Neuron (in vitro differentiated cells): ENCODE results near the gene ZNF821.
"Not testable (repeated sequence)": the region's sequence is repeated elsewhere in the genome, so short reads cannot be mapped to it uniquely, and the experiment has no call there.

Experiments
- H2AFZ ChIP-seq: one replicate; pipeline ENCODE4 v1.6.1; 2013; ENCODE audit warnings: low read depth, mild to moderate bottlenecking, inconsistent platforms, low read length, moderate library complexity
- H3K27me3 ChIP-seq: one replicate; pipeline ENCODE4 v1.6.1; 2013; ENCODE audit warnings: low read length; ENCODE audit not compliant: insufficient read depth
- H3K36me3 ChIP-seq: one replicate; pipeline ENCODE4 v1.6.1; 2013; ENCODE audit warnings: low read length; ENCODE audit not compliant: insufficient read depth
- H3K4me1 ChIP-seq: one replicate; pipeline ENCODE4 v1.6.1; 2013; ENCODE audit warnings: low read length; ENCODE audit not compliant: insufficient read depth
- H3K4me3 ChIP-seq: 2 replicates; pipeline ENCODE4 v1.5.1; 2013; ENCODE audit warnings: mild to moderate bottlenecking, low read length, moderate library complexity
- H3K9me3 ChIP-seq: one replicate; pipeline ENCODE4 v1.6.1; 2013; ENCODE audit warnings: low read length

Gene ZNF821

DNA sequence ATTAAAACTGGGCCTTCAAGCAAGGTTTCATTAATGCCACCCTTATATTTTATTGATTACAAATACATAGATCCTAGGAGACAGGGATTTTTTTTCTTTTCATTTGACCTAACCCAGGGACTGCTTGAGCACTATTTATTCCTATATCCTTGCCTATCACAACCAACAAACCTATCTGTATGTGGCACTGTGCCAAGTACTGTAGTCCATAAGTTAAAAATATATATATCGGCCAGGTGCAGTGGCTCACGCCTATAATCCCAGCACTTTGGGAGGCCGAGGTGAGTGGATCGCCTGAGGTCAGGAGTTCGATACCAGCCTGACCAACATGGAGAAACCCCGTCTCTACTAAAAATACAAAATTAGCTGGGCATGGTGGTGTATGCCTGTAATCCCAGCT is 16.8 kb downstream of the ZNF821 start:
- not testable (repeated sequence) for H3K9me3 ChIP-seq, H3K4me1 ChIP-seq, H3K4me3 ChIP-seq, H2AFZ ChIP-seq, H3K27me3 ChIP-seq
- peaks cover 77% of the 10 kb centered on the region for H3K36me3 ChIP-seq

GRCh38 chr16:71865173-71865863 is 18.7 kb downstream of the ZNF821 start:
- Histone ChIP-seq H3K4me1 (no peaks in the 10 kb centered on the region), H3K27me3 (no peaks in the 10 kb centered on the region), H2AFZ (no peak overlapping the region), H3K36me3 (peaks cover 79% of the 10 kb centered on the region), H3K4me3 (no peak overlapping the region), H3K9me3 (no peaks in the 10 kb centered on the region)

- peaks cover 79% of the 10 kb centered on the region for H3K36me3 ChIP-seq
- H3K4me3 ChIP-seq: no peak overlapping the region
- no peaks in the 10 kb centered on the region for H3K4me1 ChIP-seq
- no peak overlapping the region for H2AFZ ChIP-seq
- no peaks in the 10 kb centered on the region for H3K9me3 ChIP-seq
- no peaks in the 10 kb centered on the region for H3K27me3 ChIP-seq
Measured at GRCh38 chr16:71863995-71864394, 20.0 kb downstream of the ZNF821 start.

GRCh38 chr16:71859762-71860521 is 24.0 kb downstream of the ZNF821 start:
- Histone ChIP-seq H3K4me3 (no peak overlapping the region), H3K27me3 (no peaks in the 10 kb centered on the region), H3K36me3 (peaks cover 70% of the 10 kb centered on the region), H2AFZ (no peak overlapping the region), H3K4me1 (no peaks in the 10 kb centered on the region), H3K9me3 (no peaks in the 10 kb centered on the region)

DNA sequence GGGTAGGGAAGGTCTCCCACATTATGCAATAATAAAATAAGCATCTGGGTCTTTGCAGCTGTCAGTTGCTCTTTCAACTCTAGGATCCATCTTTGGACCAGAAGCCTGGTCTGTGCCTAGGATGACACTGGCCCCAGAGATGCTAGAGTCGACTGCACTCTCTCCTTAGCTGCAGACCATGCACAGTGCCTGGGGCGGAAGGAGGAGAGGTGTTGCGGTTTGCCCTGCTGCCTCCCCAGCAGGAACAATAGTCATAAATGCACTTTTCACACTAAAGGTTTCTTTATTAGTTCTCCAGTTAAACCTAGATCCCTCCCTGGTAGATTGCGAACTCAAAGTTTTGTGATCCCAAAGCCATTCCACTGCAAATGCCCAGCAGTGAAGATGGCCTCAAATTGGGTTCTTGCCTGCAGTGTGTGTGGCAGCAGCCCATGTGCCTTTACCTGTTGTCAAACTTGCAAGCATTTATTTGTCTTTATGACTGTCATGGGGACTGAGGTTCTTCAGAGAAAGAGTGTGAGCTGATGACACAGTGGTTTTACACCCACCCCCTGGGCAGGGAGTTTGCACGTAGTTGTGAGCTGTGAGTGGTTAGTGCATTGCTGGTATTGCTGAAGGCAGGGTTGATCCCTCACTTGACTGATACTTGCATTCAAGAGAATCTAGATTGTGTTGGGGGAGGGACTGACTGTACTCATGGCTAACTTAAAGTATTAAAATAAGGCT is 27.9 kb downstream of the ZNF821 start:
- Histone ChIP-seq H2AFZ (no peak overlapping the region), H3K27me3 (no peaks in the 10 kb centered on the region), H3K36me3 (peaks cover 71% of the 10 kb centered on the region), H3K9me3 (no peaks in the 10 kb centered on the region), H3K4me1 (no peaks in the 10 kb centered on the region), H3K4me3 (no peak overlapping the region)

GRCh38 chr16:71854369-71854948 is 29.5 kb downstream of the ZNF821 start:
- no peaks in the 10 kb centered on the region for H3K4me1 ChIP-seq
- H2AFZ ChIP-seq: no peak overlapping the region
- no peak overlapping the region for H3K4me3 ChIP-seq
- no peaks in the 10 kb centered on the region for H3K9me3 ChIP-seq
- peaks cover 75% of the 10 kb centered on the region for H3K36me3 ChIP-seq
- no peaks in the 10 kb centered on the region for H3K27me3 ChIP-seq

DNA sequence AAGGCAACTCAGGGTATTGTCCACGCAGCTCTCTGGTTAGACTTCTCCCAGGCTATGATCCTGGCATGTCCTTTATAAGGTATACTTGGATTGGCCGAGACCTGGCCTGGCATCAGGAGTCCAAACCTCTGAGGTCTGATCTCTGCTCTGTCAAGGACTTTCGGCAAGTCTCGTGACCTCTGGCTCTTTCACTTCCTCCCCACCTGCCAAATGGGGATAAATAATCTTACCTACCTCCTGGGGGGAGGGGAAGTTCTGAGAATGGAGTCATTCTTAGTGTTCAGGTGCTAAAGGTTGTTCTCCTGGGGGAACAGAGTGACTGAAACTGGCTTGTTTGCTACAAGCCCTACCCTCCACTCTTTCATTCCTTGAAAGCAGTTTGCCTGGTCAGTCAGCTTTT is 30.6 kb downstream of the ZNF821 start:
- Histone ChIP-seq H3K36me3 (peaks cover 77% of the 10 kb centered on the region), H3K4me1 (no peaks in the 10 kb centered on the region), H3K9me3 (no peaks in the 10 kb centered on the region), H3K4me3 (no peak overlapping the region), H3K27me3 (no peaks in the 10 kb centered on the region), H2AFZ (no peak overlapping the region)

DNA sequence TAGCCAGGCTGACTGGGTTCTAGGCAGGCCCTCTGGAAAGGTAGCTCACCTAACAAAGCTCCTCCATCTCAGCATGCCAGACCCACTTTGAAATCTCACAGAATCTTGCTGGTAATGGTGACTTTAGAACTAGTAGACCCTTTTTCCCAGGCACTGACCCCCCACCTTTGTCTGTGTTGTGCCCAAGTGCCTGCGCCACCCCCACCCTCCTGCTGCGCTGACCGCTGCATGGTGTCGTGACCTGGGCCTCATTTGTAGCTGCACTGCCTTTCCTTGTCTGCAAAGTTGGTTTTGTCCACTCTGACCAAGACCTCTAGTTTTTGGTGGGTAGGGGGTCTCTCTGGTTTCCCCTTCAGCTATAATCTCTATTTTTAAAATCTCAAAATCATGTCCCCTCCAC is 31.4 kb downstream of the ZNF821 start:
- Histone ChIP-seq H3K4me3 (no peak overlapping the region), H2AFZ (no peak overlapping the region), H3K4me1 (peaks cover 3% of the 10 kb centered on the region), H3K36me3 (peaks cover 81% of the 10 kb centered on the region), H3K27me3 (no peaks in the 10 kb centered on the region), H3K9me3 (no peaks in the 10 kb centered on the region)

GRCh38 chr16:71852158-71852557 is 31.8 kb downstream of the ZNF821 start:
- no peaks in the 10 kb centered on the region for H3K9me3 ChIP-seq
- peaks cover 7% of the 10 kb centered on the region for H3K4me1 ChIP-seq
- no peaks in the 10 kb centered on the region for H3K27me3 ChIP-seq
- no peak overlapping the region for H2AFZ ChIP-seq
- no peak overlapping the region for H3K4me3 ChIP-seq
- peaks cover 81% of the 10 kb centered on the region for H3K36me3 ChIP-seq

DNA sequence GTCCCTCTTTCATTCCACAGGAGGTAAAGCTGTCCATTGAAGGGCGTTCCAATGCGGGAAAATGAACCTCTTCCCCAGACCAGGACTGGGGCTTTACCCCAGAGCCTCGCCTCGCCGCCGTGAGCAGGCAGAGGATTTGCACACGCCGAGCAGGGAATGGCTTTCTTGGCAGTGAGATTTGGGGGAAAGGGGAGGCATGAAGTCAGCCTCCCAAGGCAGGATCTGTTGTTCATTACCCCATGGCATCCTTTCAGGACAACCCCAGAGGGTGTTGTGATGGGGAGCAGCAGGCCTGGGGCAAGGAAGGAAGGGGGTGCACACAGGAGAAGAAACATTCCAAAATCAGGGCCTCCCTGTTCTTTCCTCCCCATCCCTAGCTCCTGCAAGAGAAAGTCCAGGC is 32.2 kb downstream of the ZNF821 start:
- no peak overlapping the region for H2AFZ ChIP-seq
- no peak overlapping the region for H3K4me3 ChIP-seq
- no peaks in the 10 kb centered on the region for H3K9me3 ChIP-seq
- H3K27me3 ChIP-seq: no peaks in the 10 kb centered on the region
- H3K4me1 ChIP-seq: peaks cover 11% of the 10 kb centered on the region
- H3K36me3 ChIP-seq: peaks cover 81% of the 10 kb centered on the region

GRCh38 chr16:71848622-71849021 is 35.4 kb downstream of the ZNF821 start:
- Histone ChIP-seq H3K4me3 (no peak overlapping the region), H3K9me3 (no peaks in the 10 kb centered on the region), H2AFZ (no peak overlapping the region), H3K36me3 (peaks cover 55% of the 10 kb centered on the region), H3K4me1 (peaks cover 17% of the 10 kb centered on the region), H3K27me3 (no peaks in the 10 kb centered on the region)

GRCh38 chr16:71847096-71847495 is 36.9 kb downstream of the ZNF821 start:
- Histone ChIP-seq H3K4me1 (peaks cover 17% of the 10 kb centered on the region), H3K27me3 (no peaks in the 10 kb centered on the region), H3K9me3 (no peaks in the 10 kb centered on the region)

GRCh38 chr16:71846431-71846830 is 37.6 kb downstream of the ZNF821 start:
- Histone ChIP-seq H3K36me3 (peaks cover 38% of the 10 kb centered on the region), H3K27me3 (no peaks in the 10 kb centered on the region), H3K9me3 (no peaks in the 10 kb centered on the region), H3K4me1 (peaks cover 17% of the 10 kb centered on the region), H3K4me3 (peak overlapping the region; percentile 80), H2AFZ (peak overlapping the region; percentile 95)

More at GRCh38 chr16:71847096-71847495, 36.9 kb downstream of the ZNF821 start:
- peaks cover 43% of the 10 kb centered on the region for H3K36me3 ChIP-seq
- peak overlapping the region; percentile 80 for H3K4me3 ChIP-seq
- no peak overlapping the region for H2AFZ ChIP-seq
